Heart right ventricle (tissue), 16 donors: ENCODE results near the gene RAB11FIP3. TPM values are rescaled to one million over a fixed set of nuclear protein-coding genes. Genes with fewer than 3 reads are reported as not detected.

Experiments used
- ATAC-seq, 8 donors: fragments of 200-7000 bp; cut with Tn5 transposase; one replicate each; pipeline ENCODE4 v1.9.1; 2020; ENCODE audit warnings: mild to moderate bottlenecking in 8 of 8, moderate library complexity in 8 of 8, moderate number of reproducible peaks in 1 of 8
- DNase-seq, 2 donors: peaks; one replicate each; pipeline ENCODE4 v3.0.0-alpha.2; 2020
- H3K27ac ChIP-seq, 10 donors: fragments of 200-600 bp; sonication (generic) in 2 of 10; one replicate each; pipeline versions ENCODE4 v1.5.0 to v1.8.0; 2020 to 2022; ENCODE audit warnings: mild to moderate bottlenecking in 3 of 10
- H3K27me3 ChIP-seq, 7 donors: fragments of 200-600 bp; one replicate each; pipeline ENCODE4 v1.8.0; 2021 to 2022; ENCODE audit warnings: mild to moderate bottlenecking in 2 of 7
- H3K36me3 ChIP-seq, 9 donors: fragments of 200-600 bp; sonication (generic) in 1 of 9; one replicate each; pipeline versions ENCODE4 v1.5.0 to v1.8.0; 2020 to 2022; ENCODE audit warnings: mild to moderate bottlenecking in 2 of 9
- H3K4me1 ChIP-seq, 9 donors: fragments of 200-600 bp; sonication (generic) in 1 of 9; one replicate each; pipeline versions ENCODE4 v1.5.0 to v1.8.0; 2020 to 2022; ENCODE audit warnings: mild to moderate bottlenecking in 4 of 9
- H3K4me3 ChIP-seq, 10 donors: fragments of 200-600 bp; sonication (generic) in 2 of 10; one replicate each; pipeline versions ENCODE4 v1.5.0 to v1.8.0; 2020 to 2022; ENCODE audit warnings: mild to moderate bottlenecking in 7 of 10, moderate library complexity in 2 of 10
- H3K9me3 ChIP-seq, 11 donors: fragments of 200-600 bp in 10 of 11; sonication (generic) in 2 of 11; one replicate each; pipeline versions ENCODE4 v1.5.0 to v1.8.0; 2013 to 2022; ENCODE audit warnings: mild to moderate bottlenecking in 2 of 11, control low read depth in 1 of 11, moderate library complexity in 1 of 11
- CTCF ChIP-seq, 9 donors: fragments of 200-600 bp; sonication (generic) in 2 of 9; IDR thresholded peaks; one replicate each; pipeline versions ENCODE4 v1.5.0 to v1.8.0; 2021 to 2022; ENCODE audit warnings: antibody characterized with exemption in 9 of 9, mild to moderate bottlenecking in 5 of 9, moderate library complexity in 1 of 9
- WGBS, 2 donors: extraction: QIAGEN DNeasy Blood & Tissue Kit; methylation state at CpG; one replicate each; pipeline ENCODE4 v1.1.7; 2013; ENCODE audit warnings: inconsistent platforms in 1 of 2; 5-methylcytosine and 5-hydroxymethylcytosine counted together
- intact Hi-C, 10 donors: fragments of 100-400 bp; cut with DNase I; formaldehyde crosslinking; loops; one replicate each; pipeline versions ENCODE4 v1.11.1 to v1.14.2; 2022
- polyA plus RNA-seq, 2 donors: library from polyadenylated mRNA; stranded (reverse); fragments of 200-250 nt; gene quantifications; one replicate each; pipeline ENCODE4 v1.2.3, GENCODE V29; 2013
- total RNA-seq, 10 donors: library from RNA; stranded (reverse); fragmentation: NEBNext Ultra II Directional in 3 of 10; extraction: Animal tissue kit (Norgen Biotek cat#: 25700) in 3 of 10; gene quantifications; one replicate each; pipeline versions ENCODE4 v1.2.1 to v1.2.4, GENCODE V29; 2021 to 2023
- donor health status: Arrhythmogenic right ventricular cardiomyopathy.
- donor health status: ischemic (EF 13 %, LVEDD 7.1; RV severe dilation, severe dysfunction).
- donor health status: healthy with polysubstance abuse.
- donor health status: DM: no; HTN: yes; CAD: no.
- donor health status: DM: no; HTN: no; CAD: no.
- donor health status: ischemic (EF 25% LVEDD 6.9; RV normal size, moderate dysfunction).
- donor health status: ischemic (EF 25% LVEDD 5.7; RV mildly dilated, moderate dysfunction).
- donor health status: healthy.
- donor health status: DM: yes; HTN: yes; CAD: no.
- donor health status: Ischemic cardiomyopathy.
- donor health status: ischemic (EF 35%, LVEDD 5.7; RV mildly dilated, moderate dysfunction).
- donor health status: nonischemic (EF 11% LVEDD 7.7; RV severe dilation, severe dysfunction).
- donor health status: DM: yes; HTN: yes; CAD: no.
- donor health status: PGD.
- donor health status: ischemic (EF 29% LVEDD 5.4; RV normal size, mild dysfunction).
- donor health status: nonischemic (EF 23%, LVEDD 6.1; RV moderate dilation, normal function).

RAB11FIP3 gene
- total and polyA plus RNA-seq, 12 donors, result 16.6 to 40.3 (median 29.1) TPM

GRCh38 chr16:518858-519257, 93.4 kb downstream of the RAB11FIP3 start:
- no peaks in the 10 kb centered on the region for H3K9me3 ChIP-seq
- WGBS, 2 donors, result 87 to 90% methylated on average over 9 of the region's 9 CpGs
- peaks cover 0 to 73% (median 24%) of the 10 kb centered on the region in 9 donors for H3K36me3 ChIP-seq
- DNase-seq (no peak), ATAC-seq (peak in 2 of 8 donors; percentile 12 to 40)
- peaks cover 0 to under 1% (median 0%) of the 10 kb centered on the region in 9 donors for H3K4me1 ChIP-seq
- H3K27ac ChIP-seq, result no peak overlapping the region
- H3K27me3 ChIP-seq, result no peaks in the 10 kb centered on the region
- TF ChIP-seq CTCF (IDR thresholded peaks at IDR 0.05), result no peak
- H3K4me3 ChIP-seq, result no peak overlapping the region
- intact Hi-C loops, result no loop called here

GRCh38 chr16:519425-519824, 94.0 kb downstream of the RAB11FIP3 start:
- Histone ChIP-seq H3K27me3 (no peaks in the 10 kb centered on the region), H3K36me3 (peaks cover 0 to 67% (median 24%) of the 10 kb centered on the region in 9 donors), H3K4me3 (no peak overlapping the region), H3K4me1 (peaks cover 0 to 6% (median 0%) of the 10 kb centered on the region in 9 donors), H3K27ac (no peak overlapping the region), H3K9me3 (no peaks in the 10 kb centered on the region)
- 94% methylated on average over 19 of the region's 19 CpGs for WGBS, 2 donors
- ATAC-seq, result no peak
- no peak for DNase-seq
- no peak for TF ChIP-seq CTCF (IDR thresholded peaks at IDR 0.05)
- intact Hi-C loops, result no loop called here

GRCh38 chr16:519841-520687, 94.6 kb downstream of the RAB11FIP3 start:
- H3K4me1 ChIP-seq, result peaks cover 0 to 8% (median under 1%) of the 10 kb centered on the region in 9 donors
- 94 to 95% methylated on average over 35 of the region's 35 CpGs for WGBS, 2 donors
- H3K9me3 ChIP-seq, result no peaks in the 10 kb centered on the region
- H3K27ac ChIP-seq, result no peak overlapping the region
- H3K27me3 ChIP-seq, result no peaks in the 10 kb centered on the region
- no peak for DNase-seq
- intact Hi-C loops, result no loop called here
- no peak overlapping the region for H3K4me3 ChIP-seq
- peaks cover 0 to 61% (median 24%) of the 10 kb centered on the region in 9 donors for H3K36me3 ChIP-seq
- no peak for TF ChIP-seq CTCF (IDR thresholded peaks at IDR 0.05)
- no peak for ATAC-seq

- H3K9me3 ChIP-seq, result no peaks in the 10 kb centered on the region
- TF ChIP-seq CTCF (IDR thresholded peaks at IDR 0.05), result no peak
- WGBS, 2 donors, result 94 to 97% methylated on average over 13 of the region's 13 CpGs
- no peak overlapping the region for H3K4me3 ChIP-seq
- intact Hi-C loops, result no loop called here
- ATAC-seq (no peak), DNase-seq (no peak)
- H3K27ac ChIP-seq, result no peak overlapping the region
- H3K36me3 ChIP-seq, result peaks cover 0 to 54% (median 17%) of the 10 kb centered on the region in 9 donors
- peaks cover under 1 to 15% (median 8%) of the 10 kb centered on the region in 9 donors for H3K4me1 ChIP-seq
- no peaks in the 10 kb centered on the region for H3K27me3 ChIP-seq
These were observed 95.4 kb downstream of the RAB11FIP3 start for GRCh38 chr16:520847-521246.
